ENCODE measurements around the gene SLC2A2.

The SLC2A2 gene

DNA sequence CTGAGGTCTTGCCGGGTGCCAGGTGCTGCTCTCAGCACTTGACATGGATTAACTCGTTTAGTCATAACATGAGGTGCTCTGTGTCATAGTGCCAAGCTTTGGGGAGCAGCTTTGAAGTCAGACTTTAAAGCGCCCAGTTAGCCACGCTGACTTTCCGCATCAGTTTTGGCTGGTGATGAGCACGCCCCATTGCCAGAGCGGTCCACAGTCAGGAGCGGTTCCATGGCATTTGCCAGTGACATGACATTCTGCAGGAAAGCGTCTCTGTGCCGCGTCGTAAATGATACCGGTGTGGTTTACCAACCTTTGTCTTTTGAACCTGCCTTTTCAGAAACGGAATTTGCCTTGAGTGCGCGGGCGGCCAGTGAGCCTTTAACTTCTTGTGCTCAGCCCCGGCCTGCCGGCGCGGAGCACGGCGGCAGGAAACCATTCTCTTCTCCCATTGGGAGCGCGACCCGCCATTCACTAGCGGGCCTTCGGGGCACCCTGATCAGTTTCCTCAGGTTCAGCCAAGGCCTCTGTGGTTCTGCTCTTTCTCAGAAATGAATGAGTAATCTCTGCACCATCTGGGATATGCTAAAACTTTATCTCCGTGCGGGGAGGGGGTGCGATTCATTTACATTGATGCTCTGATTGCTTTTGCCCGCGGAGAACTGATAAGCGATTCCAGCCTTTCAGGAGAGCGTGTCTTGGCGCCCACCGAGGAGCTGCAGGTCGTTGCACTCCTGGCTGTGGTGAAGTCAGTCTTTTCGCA is 1.7 kb upstream of the SLC2A2 start:
- DNase-seq, result peak; percentile 7

DNA sequence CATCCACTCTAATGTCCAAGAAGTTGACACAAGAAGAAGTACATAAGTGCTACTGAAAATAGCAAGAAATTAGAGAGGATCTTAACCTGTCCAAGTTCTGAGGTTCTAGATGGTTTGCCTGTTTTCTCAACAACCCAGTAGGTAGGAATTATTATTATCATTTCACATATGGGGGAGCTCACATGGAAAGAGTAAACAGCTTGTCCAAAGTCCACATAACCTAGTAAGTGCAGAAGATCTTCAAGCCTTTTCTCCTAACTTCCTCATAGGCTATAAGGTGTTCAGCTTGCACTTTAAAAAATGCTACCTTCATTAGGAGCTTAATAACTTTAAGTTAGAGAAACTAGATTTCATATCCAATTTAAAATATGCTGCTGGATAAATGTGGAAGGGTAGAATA is 3.0 kb downstream of the SLC2A2 start:
- DNase-seq, result no peak

DNA sequence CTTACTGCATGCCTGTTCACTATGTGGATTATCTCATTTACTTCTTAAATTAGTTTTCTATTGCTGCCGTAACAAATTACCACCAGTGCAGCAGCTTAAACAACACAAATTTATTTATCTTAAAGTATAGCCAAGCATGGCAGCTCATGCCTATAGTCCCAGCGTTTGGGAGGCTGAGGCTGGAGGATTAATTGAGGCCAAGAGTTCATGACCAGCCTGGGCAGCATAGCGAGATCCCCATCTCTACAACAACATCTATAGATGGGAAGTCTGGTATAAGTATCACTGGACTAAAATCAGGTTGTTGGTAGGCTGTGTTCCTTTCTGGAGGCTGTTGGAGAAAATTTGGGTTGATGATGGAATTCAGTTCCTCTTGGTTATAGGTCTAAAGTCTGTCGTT is 5.1 kb downstream of the SLC2A2 start:
- no peak for DNase-seq

DNA sequence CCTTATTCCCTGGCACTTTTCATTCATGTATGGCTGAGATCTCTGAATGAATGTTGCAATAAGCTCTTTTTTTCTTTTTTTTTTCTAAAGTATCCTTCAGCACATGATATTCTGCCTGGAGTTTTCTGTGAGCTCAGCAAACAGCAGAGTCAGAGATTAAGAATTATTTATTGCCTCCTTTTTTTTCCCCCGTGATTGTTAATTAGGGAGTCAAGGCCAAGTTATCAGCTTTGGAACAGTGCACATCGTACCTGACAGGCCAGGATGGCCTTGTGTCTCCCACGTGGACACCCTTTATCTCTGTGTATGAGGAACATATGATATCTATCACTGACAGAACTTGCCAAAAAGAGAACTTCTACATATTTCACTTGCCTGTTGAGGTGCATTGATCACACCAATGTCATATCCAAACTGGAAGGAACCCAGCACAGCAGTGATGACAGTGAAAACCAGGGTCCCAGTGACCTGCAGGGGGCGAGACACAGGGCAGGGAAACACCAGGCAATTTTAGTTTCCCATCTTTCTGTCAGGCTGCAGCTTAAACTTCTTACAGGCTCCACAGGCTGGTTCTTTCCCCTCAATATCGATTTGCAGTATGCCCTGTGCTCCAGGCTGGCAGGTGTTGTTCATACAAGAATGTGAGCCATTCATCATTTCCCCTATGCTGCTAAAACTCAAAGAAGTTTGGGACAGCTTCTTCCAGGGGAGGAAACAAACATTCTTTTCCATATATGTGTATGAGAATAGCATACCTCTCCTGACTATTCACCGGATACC is 8.2 kb downstream of the SLC2A2 start:
- DNase-seq, result no peak

DNA sequence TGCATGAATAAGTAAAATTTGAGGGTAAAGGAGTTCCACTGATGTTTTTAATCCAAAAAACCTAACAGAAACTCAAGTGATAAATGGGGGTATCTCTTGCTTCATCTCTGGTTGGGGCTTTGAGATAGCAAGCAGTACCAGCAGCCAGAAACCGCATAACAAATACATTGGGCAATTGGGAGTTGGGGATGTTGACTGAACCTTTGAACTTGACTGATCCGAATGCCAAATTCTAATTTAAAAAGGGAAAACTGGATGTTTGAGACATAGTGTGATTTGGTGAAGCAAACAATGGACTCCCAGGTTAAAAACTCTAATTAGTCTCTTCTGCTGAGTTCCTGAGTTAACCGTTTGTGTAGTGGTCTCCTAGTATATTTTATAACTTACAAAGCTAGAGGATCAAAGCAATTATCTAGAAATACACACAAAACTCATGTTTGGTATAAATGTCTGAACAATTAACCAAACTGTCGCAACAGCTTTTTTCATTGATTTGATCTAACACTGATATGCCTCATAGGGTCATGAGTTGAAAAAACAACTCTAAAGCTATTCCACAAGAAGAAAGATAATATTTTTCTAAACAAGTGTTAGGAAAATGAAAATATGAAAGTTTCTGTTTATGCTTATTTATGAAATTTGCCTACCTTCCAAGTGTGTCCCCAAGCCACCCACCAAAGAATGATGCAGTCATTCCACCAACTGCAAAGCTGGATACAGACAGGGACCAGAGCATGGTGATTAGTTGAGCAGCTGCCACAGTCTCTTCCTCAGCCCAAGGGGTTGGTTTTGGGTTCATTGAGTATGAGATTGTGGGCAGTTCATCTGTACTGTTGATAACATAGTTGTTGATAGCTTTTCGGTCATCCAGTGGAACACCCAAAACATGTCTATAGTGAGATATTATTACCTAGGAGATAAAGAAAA is 12.4 kb downstream of the SLC2A2 start:
- no peak for DNase-seq

DNA sequence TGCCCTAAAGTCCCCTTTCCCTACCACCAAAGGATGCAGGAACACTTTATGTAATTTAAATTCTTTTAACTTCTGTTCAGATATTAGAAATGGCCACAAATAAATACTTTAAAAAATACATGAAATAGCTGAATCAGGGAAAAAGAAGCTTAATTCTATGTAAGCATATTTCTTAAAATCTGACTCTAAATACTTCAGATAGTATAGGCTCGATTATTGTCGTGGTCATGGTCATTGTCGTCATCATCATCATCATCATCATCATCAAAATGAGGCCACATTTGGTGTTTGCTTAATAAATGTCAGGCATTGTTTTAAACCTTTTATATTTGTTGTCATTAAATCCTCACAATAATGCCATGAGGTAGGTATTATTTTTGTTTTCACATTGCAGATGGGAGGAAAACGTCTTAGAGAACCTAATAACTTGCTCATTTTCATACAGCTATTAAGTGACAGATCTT is 14.6 kb downstream of the SLC2A2 start:
- DNase-seq, result no peak

DNA sequence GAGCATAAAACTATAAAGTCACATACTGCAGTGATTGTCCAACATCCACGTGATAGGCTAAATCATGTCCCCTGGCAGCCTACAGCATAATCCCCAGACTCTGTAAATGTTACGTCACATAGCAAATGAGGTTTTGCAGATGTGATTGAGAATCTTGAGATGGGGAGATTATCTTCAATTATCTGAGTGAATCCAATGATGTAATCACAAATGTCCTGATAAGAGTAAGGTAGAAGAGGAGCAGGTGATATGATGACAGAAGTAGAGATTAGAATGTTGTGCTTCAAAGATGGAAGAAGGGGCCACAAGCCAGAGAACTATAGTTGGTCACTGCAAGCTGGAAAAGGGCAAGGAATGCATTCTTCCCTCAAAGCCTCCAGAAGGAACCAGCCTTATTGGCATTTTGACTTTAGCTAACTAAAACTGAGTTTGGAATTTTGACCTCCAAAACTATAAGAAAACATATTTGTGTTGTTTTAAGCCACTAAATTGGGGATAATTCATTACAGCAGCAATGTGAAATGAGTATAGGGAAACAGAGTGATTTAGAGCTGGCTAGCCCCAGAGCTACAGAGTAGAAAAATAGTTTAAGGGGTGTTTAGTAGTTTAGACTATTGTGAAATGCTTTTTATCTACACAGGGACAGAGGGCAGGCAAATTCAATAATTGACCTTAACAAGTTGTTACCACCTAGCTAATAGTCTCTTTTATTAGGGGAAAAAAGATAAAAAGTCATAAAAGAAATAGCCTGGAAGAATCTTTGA is 15.2 kb downstream of the SLC2A2 start:
- no peak for DNase-seq

DNA sequence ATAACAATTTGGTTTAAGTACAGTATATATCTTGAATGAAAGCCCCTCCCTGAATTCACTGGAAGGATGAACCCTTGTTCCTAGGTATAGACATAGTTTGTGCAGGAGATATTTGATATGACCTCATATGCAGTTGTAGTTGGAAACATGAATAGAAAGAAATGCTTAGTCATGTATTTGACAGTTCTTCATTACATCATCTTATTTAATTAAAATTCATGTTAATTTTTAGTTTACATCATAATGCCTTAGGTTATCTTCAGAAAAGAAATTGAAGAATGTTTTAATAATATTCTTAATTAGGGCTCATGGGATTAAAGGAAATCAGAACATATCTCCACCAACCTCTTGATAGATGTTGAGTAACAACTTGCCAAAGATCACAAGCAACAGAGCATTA is 19.2 kb downstream of the SLC2A2 start:
- DNase-seq, result no peak

DNA sequence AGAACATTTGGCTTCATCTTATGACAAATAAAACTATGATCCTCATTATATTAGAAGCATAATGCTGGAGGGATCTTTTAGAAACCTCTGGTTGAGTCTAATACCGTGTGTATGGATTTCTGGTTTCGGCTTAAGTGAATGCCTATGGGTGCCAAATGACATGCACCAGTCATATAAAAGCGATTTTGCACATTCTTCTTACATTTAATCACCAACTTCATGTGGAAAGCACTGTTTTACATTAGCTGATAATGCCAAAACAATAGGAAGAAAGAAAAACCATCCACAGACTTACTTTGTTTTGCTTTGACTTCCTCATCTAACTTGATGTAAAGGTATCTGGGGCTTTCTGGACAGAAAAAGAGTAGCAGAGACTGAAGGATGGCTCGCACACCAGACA is 20.9 kb downstream of the SLC2A2 start:
- no peak for DNase-seq

DNA sequence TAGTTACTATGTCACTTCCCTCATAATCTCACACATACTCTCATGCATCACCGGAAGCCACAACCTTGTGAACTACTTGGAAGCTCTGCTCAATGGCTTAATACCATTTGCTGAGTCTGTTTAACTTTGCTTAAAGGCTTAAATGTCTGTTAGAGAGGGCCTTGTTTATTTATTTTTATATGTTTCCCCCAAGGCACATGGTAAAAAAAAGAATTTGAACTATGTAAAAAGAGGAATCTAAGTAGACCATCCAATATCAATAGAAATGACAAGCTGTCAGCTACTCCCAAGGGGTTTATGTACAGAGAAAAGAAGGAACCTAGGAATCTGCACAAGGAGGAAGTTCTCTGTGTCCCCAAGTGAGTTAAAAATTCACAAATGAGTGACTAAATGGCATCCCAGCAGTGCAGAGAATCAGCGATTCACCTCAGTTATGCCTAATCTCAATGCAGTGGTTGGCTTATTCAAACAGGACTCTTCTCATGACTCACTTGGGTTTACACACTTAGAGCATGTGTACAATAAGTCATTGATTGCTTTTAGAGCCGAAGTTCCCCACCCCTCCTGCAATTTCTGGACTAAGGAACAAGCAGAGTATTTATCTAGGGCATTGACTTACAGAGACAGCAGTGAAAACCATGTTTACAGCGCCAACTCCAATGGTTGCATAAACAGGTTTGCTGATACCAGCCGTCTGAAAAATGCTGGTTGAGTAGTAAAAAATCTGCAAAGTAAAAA is 24.4 kb downstream of the SLC2A2 start:
- DNase-seq, result no peak

DNA sequence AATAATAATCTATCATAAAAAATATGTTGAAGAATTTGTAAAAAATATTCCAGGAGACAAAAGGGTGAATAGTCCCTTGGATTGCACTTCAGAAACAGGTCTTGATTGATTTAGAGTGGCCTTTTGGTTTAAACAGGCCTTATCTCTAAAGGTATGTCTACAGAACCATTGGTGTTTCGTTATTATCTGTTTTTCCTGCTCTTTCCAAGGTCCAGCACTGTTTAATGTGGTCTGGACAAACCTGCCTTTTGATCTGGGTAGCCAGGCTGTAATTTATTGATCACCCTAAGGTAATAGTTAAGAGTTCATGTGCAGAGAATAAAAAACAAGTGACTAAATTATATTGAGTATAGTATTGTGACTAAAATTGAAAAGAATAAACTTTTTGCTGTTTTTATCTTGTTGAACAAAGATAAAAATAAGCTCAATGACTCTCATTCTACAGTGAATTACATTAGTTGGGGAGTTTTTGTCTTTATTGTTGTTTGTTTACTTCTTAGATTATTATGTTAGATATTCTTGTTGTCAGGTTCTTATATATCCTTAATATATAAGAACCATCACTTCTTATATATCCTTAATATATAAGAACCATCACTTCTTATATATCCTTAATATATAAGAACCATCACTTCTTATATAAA is 25.1 kb downstream of the SLC2A2 start:
- DNase-seq, result no peak

DNA sequence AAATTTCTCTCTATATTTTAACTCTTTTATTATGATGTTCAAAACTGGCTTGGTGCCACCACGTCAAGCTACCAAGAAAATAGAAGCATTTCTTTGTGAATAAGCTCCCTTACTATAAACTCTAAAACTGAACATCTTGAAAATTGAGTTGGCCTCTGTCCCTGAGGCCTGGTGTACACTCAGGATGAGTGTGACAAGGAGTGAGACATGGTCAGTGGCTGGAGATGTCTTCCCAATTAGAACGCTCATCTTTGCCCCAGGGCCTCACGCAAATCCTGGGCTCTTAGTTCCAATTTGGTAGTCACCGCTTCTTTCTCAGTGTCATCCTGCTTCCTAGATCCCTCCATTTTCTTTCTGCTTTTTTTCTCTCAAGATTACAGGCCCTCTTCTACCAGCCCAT is 26.2 kb downstream of the SLC2A2 start:
- no peak for DNase-seq

DNA sequence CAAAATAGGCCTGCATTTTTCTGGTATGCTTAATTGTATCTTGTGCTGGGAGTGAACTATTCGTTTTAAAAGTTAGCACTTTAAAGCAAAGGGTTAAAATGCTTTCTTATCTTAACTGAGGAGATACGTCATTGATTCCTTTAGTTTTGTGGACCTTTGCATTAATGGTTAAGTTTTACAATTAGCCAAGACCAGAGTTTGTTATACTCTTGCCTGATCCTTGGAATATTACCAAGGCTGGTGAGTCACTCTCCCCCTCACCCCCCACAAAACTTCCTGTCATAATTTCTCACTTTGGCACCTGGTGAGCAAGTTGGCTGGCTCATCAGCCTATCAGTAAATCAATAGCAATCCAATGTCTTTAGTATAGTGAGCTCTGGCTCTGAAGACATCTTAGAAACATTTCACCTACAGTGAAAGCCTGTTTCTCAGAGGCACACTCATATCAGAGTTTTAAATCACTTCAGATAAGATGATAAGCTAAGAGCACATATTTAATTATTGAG is 26.7 kb downstream of the SLC2A2 start:
- DNase-seq, result no peak

DNA sequence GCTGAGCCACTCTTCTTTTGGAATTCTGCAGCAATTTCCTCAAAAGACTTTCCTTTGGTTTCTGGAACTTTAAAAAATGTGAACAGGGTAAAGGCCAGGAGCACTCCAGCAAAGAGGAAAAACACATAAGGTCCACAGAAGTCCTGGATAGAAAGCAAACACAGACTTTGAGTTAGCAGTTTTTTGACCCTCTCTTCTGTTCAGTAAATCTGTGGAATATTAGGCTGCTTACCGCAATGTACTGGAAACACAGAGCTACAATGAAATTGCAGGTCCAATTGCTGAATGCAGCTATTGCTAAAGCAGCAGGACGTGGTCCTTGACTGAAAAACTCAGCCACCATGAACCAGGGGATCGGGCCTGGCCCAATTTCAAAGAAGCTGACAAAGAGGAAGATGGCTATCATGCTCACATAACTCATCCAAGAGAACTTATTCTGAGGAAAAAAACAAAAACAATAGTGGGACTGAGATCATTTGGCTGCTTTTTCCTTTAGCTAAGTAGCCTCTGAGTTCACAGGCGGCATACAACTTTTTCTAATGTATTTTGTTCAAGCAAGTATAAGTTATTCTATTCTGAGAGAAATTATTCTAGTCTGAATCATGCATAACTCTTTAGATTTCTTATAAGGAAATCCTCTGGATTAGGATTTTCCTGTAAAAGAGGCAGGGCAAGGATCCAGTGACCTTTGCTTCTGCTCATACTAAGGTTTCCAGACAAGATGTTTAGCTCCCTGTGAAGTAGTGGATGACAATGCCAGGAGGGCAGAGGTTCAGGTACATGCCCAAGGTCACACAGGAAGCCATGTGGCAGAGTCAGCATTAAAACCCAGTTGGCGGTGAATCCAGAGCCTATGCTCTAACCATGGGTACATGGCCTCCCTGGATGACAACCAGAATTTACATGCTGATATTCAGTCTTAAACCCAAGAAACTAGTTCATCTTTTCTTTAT is 28.3 kb downstream of the SLC2A2 start:
- DNase-seq, result no peak

DNA sequence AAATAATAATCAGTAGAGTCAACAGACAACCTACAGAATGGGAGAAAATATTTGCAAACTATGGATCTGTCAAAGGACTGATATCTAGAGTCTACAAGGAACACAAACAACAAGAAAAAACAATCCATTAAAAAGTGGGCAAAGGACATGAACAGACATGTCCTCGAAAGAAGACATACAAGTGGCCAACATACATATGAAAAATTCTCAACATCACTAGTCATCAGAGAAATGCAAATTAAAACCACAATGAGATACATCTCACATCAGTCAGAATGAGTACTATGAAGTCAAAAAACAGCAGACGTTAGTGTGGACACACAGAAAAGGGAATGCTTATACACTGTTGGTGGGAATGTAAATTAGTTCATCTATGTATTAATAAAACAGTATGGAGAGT is 33.7 kb downstream of the SLC2A2 start:
- DNase-seq, result no peak

DNA sequence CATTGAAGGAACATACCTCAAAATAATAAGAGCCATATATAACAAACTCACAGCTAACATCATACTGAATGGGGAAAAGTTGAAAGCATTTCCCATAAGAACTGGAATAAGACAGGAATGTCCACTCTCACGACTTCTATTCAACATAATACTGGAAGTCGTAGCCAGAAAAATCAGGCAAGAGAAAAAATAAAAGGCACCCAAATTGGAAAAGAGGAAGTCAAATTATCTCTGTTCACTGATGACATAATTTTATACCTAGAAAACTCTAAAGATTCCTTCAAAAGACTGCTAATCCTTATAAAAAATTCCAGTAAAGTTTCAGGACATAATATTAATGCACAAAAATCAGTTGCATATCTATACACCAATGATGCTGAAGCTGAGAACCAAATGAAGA is 34.9 kb downstream of the SLC2A2 start:
- no peak for DNase-seq

DNA sequence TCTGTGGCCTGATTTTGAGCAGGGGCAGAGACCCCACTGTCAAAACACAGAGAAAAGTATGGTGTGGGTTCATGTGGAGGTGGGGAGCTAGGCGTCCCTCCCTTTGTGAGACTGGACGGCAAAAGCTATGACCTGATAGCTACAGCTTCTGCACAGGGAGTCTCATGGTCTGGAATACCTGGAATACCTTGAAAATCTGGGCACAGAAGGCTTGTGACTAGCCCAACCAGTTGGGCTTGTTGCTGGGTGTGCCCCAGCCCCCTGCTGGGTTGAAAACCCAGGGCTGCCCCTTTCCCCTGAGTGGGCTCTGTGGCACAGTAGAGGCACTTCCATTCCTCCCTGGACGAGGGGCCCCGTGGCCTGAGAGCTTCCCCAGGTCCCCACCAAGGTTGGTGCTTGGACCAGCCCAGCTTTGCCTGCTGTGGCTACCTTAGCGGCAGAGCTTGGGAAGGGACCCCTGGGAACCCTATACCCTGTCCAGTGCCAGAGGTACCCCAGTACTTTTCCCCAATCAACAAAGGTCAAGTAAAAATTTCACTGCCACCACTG is 37.3 kb downstream of the SLC2A2 start:
- DNase-seq, result no peak

DNA sequence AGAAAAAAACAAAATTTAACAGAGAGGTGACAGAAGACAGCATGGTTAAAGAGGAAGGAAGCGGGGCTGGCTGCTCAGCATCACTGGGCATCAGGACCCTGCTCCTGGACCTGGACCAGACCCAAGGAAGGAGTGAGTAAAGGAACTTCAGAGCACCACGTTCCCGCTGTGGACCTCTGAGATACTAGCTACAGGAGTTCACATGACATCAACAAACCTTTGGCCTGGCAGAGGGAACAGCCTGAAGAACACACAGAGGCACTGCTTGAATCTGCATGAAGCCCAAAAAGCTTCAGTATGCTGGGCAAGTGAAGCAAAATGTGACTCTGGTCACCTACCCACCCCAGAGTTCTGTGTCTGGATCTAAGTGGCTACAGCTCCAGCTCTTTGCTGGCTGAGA is 38.1 kb downstream of the SLC2A2 start:
- DNase-seq, result no peak

DNA sequence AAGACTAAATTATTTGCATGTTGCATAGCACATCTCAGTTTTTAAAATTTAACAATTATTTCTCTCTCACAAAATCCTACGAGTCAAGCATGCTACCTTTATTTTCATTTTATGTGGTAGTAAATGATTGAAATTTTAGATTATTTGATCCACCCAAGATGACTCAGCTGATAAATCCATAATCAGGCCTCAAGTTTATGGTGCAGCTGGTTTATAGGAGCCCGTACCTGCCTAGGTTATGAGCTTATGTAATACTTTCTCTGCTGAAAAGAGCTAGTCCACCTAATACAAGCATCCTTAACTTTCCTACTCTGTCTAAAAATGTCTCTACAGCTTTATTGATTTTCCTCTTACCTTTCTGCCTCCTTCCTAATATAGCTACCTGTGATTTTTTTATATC is 41.2 kb downstream of the SLC2A2 start:
- no peak for DNase-seq

DNA sequence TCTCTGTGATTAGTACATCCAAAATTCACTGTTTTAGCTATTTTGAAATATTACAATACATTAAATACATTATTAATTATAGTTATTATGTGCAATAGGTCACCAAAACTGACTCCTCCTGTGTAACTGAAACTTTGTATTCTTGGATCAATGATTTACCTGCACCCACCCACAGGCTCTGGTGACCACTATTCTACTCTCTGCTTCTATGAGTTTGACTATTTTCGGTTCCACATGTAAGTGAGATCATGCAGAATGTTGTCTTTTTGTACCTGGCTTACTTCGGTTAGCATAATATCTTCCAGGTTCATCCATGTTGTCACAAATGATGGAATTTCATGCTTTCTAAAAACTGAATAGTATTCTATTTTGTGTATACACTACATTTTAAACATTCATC is 43.8 kb downstream of the SLC2A2 start:
- DNase-seq, result no peak

Data from CD4-positive, alpha-beta T cell treated with Interleukin-12 subunit alpha and Interleukin-12 subunit beta, for 1 hour (primary cell).